GM21360 (cell line): Measurements from ENCODE around the gene TEC.
"Not testable (repeated sequence)": the region's sequence is repeated elsewhere in the genome, so short reads cannot be mapped to it uniquely, and the experiment has no call there.

Experiments used
- ATAC-seq: cut with Tn5 transposase; IDR thresholded peaks from one replicate; pipeline ENCODE4 v1.9.1; 2021; ENCODE audit warnings: mild to moderate bottlenecking, moderate library complexity; ENCODE audit not compliant: unreplicated experiment

TEC gene

DNA sequence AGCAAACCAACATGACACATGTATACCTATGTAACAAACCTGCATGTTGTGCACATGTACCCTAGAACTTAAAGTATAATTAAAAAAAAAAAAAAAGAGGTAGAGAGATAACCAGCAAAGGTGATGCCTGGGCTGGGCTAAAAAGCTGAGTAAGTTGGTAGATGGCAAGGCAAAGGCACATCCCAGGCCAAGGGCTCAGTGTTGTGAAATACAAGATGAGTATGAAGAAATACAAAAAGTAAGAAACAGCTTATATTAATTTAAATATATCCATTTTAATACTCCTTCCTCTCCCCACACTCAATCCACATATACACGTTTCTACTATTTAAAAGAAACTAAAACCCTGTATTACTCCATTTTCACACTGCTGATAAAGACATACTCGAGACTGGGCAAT lies 25.8 kb downstream of the TEC start:
- ATAC-seq: no peak

- no peak for ATAC-seq
Measured at GRCh38 chr4:48243429-48243828, 26.2 kb downstream of the TEC start.

- no peak for ATAC-seq
Measured at GRCh38 chr4:48242511-48243195, 27.0 kb downstream of the TEC start.

DNA sequence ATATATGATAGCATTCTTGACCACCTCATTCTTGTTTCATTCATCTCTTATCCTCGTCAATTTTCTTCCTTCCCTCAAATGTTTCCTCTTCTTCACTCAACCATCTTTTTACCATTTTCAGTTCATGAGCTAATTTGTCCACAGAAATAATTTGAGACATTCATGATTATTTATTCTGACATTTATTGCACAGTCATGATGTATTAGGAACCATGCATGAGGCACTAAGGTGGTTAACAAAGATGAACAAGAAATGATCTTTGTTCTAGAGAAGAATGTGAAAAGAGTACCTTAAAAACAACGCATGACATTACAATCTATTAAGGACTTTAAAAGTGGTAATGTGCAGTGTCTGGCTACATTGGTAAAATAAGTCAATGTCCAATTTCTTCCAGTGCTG lies 27.9 kb downstream of the TEC start:
- ATAC-seq: no peak

- ATAC-seq: no peak
Measured at GRCh38 chr4:48237996-48238645, 31.5 kb downstream of the TEC start.

GRCh38 chr4:48235050-48235449 lies 34.6 kb downstream of the TEC start:
- ATAC-seq: no peak

- ATAC-seq: no peak
Measured at GRCh38 chr4:48234575-48234974, 35.1 kb downstream of the TEC start.

DNA sequence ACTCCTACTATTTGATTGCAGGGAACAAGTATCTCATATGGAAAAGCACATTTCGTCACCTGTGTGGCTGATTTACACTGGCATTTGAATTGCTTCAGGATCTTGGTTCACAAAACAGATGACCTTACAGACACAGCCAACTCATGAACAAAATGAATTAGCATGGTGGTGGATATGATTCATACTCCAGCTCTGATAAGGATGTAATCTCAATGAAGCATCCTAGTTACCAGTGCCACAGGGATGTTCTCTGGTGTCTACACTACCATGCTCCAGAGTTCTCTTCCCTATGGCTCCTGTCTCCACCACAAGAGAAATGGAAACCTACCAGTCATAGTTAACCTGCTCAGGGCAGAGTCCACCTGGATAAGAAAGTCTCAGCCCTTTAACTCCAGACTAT lies 40.7 kb downstream of the TEC start:
- ATAC-seq: no peak

GRCh38 chr4:48227662-48228061 lies 42.0 kb downstream of the TEC start:
- ATAC-seq: peak; percentile 46

- no peak for ATAC-seq
Measured at GRCh38 chr4:48226199-48226598, 43.4 kb downstream of the TEC start.

DNA sequence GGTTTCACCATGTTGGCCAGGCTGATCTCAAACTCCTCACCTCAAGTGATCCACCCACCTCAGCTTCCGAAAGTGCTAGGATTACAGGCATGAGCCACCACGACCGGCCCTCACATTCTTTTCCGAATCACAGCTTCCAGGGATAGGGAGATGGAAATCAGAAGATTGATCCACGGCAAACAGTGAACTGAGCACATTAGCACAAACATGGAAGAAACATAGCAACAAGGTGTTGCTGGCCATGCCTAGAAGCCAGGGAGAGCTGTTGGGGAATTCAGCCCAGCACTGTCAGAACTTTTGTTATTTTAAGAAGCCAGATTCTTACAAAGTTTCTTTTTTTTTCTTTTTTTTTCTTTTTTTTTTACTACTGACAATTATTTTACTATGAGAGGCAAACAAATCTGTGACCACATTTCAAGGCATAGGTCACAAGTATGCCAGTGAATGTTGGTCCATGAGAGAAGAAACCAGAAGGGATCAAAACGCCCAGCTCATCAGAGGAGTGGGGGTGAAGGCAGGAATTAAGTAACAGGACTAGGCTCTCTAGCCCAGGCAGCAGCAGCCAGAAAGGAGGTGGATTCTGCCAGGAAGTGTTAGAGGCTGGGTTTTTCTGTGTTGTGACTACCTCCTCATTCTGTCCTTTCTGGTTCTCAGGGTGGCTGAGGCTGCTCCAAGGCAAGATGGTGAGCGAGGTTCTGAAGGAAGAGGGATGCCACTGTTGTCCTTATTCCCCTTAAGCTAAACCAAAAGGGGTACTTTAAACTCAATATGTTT lies 44.1 kb downstream of the TEC start:
- ATAC-seq: no peak

GRCh38 chr4:48224606-48225005 lies 45.0 kb downstream of the TEC start:
- no peak for ATAC-seq

DNA sequence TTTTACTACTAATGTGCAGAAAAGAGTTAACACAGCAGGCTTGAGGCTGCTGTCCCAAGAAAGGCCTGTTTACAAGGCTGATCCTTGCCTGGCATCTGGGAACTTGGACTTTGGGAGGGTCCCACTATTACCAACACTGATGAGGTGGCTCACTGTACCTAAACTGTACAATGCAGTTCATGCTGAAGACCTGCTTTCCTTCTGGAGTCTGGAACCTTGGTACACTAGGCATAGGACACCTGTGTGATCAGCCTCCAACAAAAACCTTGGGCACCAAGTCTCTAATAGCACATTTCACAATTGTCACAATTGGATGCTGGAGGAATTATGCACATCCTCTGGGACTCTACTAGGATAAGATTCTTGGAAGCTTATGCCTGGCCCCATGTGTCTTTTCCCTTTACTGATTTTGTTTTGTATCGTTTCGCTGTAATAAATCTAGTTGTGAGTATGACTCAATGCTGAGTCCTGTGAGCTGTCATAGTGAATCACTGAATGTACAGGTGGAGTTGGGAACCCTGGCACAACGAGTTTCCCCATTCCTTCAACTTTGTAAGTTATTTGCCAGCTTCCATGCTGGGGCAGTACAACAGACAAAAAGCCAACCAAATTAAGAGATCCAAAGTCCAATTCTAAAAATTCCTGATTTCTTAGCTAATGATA lies 45.9 kb downstream of the TEC start:
- no peak for ATAC-seq

DNA sequence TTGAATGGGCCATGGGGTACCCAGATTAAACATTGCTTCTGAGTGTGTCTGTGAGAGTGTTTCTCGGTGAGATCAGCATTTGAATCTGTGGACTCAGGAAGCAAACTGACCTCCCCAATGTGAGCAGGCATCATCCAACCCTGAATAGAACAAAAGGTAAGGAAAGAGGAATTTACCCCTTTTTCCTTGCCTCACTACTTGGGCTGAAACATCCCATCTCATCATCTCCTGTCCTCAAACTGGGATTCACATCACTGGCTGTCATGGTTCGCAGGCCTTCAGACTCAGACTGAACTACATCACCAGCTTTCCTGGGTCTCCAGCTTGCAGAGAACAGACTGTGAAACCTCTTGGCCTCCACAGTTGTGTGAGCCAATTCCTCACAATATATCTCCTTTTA lies 47.1 kb downstream of the TEC start:
- no peak for ATAC-seq

DNA sequence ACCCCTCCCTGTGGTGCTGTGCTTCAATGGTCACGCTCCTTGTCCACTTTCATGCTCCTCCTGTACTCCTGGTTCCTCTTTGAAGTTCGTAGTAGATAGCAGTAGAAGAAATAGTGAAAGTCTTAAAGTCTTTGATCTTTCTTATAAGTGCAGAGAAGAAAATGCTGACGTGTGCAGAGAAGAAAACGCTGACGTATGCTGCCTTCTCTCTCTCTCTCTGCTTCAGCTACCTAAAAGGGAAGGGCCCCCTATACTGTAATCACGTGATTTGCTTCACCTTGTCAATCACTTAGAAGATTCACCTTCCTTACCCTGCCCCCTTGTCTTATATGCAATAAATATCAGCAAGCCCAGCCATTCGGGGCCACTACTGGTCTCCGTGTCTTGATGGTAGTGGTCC lies 50.2 kb downstream of the TEC start:
- not testable (repeated sequence) for ATAC-seq

- ATAC-seq: no peak
Measured at GRCh38 chr4:48216563-48216962, 53.1 kb downstream of the TEC start.

DNA sequence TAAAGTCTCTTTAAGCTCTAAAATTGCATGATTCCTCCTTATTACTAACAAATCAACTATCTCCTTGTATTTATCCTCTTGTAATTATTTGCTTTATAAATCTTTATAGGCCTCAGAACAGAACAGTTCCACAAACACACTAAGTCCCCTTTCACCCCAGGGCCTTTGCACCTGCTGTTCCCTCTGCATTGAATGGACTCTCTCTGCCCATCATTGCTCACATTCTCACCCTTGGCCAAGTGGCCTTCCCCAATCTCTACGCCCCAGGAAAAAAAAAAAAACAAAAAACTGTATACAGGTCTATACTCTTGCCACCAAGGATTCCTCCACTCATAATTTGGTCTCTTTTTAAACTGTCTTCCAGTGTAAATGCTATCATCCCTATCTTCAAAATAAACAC lies 53.7 kb downstream of the TEC start:
- ATAC-seq: no peak

- ATAC-seq: peak; percentile 82
Measured at GRCh38 chr4:48212165-48212564, 57.5 kb downstream of the TEC start.

GRCh38 chr4:48210966-48211328 lies 58.7 kb downstream of the TEC start:
- no peak for ATAC-seq

GRCh38 chr4:48205626-48206025 lies 64.0 kb downstream of the TEC start:
- ATAC-seq: no peak

- no peak for ATAC-seq
Measured at GRCh38 chr4:48205107-48205506, 64.5 kb downstream of the TEC start.

DNA sequence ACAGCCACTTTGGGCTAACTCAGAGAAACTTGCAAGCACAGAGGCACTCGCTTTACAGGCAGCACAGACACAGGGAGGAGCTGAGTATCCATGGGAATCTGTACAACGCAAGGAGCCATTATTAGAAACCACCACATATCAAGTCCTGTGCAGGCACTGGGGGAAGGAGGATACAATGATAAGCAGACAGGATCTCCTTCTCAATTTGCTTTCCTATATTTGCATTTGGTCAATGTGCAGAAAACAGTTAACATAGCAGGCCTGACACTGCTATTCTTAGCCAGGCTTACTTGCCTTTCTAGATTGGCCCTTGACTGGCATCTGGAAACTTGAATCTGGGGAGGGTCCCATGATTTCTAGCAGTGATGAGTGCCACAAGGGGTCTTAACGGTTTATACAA lies 65.8 kb downstream of the TEC start:
- no peak for ATAC-seq
